K562 (cell line): Measurements from ENCODE around the gene LY6G5B. TPM values are rescaled to one million over a fixed set of nuclear protein-coding genes. Genes with fewer than 3 reads are reported as not detected.
A peak's percentile ranks its signal among the peaks of the same experiment; 100 is the strongest.

ENCODE experiments used
- ATAC-seq: fragments of 200-7000 bp; cut with Tn5 transposase; 3 replicates; pipeline ENCODE4 v1.9.1; 2020; ENCODE audit warnings: moderate library complexity
- BruUV-seq: library from RNA; stranded (reverse); fragments of 400-500 nt; replicated peaks from 2 replicates; lab custom pipeline; 2021; lab: Mats Ljungman, UMichigan
- CTCF ChIA-PET: fragments of 300-600 bp; formaldehyde crosslinking; extraction: SDS; loops from one replicate; lab custom pipeline; 2021; ENCODE audit warnings: low intra/inter-chr PET ratio; lab: Yijun Ruan, JAX
- POLR2A ChIA-PET: fragments of 300-600, 350-650 bp; sonication (Branson Sonifier 250); formaldehyde crosslinking; extraction: SDS; loops from one replicate; lab custom pipeline; 2021; ENCODE audit warnings: antibody characterized with exemption, inconsistent platforms; lab: Yijun Ruan, JAX
- DNase-seq, 4 experiments: peaks; one replicate each; pipeline versions ENCODE4 v3.0.0 to v3.0.0-alpha.2; 2011 to 2018; ENCODE audit warnings: low spot score in 3 of 4, mixed read lengths in 3 of 4; ENCODE audit errors: extremely low read depth in 1 of 4
- FAIRE-seq: peaks from 2 replicates; lab custom pipeline; 2011; peaks lifted over from hg19 to GRCh38; lab: Jason Lieb, UNC
- H2AFZ ChIP-seq: 2 replicates; pipeline ENCODE4 v1.6.0; 2011; ENCODE audit warnings: low read depth, low read length, control low read depth, inconsistent platforms
- H3K27ac ChIP-seq: fragments of 200-600 bp; 3 replicates; pipeline ENCODE4 v1.8.0; 2011; ENCODE audit warnings: low read depth, mild to moderate bottlenecking, control low read depth, inconsistent platforms, low read length, moderate library complexity, mixed read lengths; ENCODE audit errors: extremely low read depth
- H3K27me3 ChIP-seq, 2 experiments: fragments of 300-600 bp in 1 of 2; 2 replicates in 1 of 2; 3 replicates in 1 of 2; pipeline versions ENCODE4 v1.6.0 to v1.8.0; 2011; ENCODE audit warnings: inconsistent platforms in 2 of 2, low read length in 2 of 2, mild to moderate bottlenecking in 1 of 2, mixed read lengths in 1 of 2, moderate library complexity in 1 of 2; ENCODE audit not compliant: control insufficient read depth in 2 of 2, insufficient read depth in 2 of 2
- H3K36me3 ChIP-seq: fragments of 300-600 bp; 3 replicates; pipeline ENCODE4 v1.8.0; 2011; ENCODE audit warnings: mild to moderate bottlenecking, low read length, inconsistent platforms; ENCODE audit not compliant: control insufficient read depth, insufficient read depth
- H3K4me1 ChIP-seq, 2 experiments: fragments of 200-600 bp in 1 of 2; replicated peaks in 1 of 2; 2 replicates in 1 of 2; 3 replicates in 1 of 2; pipeline versions ENCODE4 v1.5.1 to v1.8.0; 2011; ENCODE audit warnings: inconsistent platforms in 2 of 2, low read length in 2 of 2, mild to moderate bottlenecking in 1 of 2, mixed read lengths in 1 of 2, moderate library complexity in 1 of 2; ENCODE audit not compliant: control insufficient read depth in 2 of 2, insufficient read depth in 2 of 2
- H3K4me2 ChIP-seq: 2 replicates; pipeline ENCODE4 v1.6.1; 2011; ENCODE audit warnings: low read length, control low read depth, inconsistent platforms, mixed read lengths; ENCODE audit not compliant: insufficient read depth
- H3K4me3 ChIP-seq: fragments of 200-600 bp; sonication (generic), shearing (Covaris generic); 2 replicates; pipeline ENCODE4 v1.5.1; 2016; ENCODE audit warnings: control low read depth, inconsistent platforms
- H3K79me2 ChIP-seq: fragments of 200-600 bp; 3 replicates; pipeline ENCODE4 v1.8.0; 2011; ENCODE audit warnings: low read length, inconsistent platforms; ENCODE audit not compliant: control insufficient read depth, insufficient read depth
- H3K9ac ChIP-seq, 2 experiments: 2 replicates each; pipeline versions ENCODE4 v1.6.0 to v1.6.1; 2011; ENCODE audit warnings: low read depth in 2 of 2, low read length in 2 of 2, control low read depth in 1 of 2, inconsistent platforms in 1 of 2, mild to moderate bottlenecking in 1 of 2, mixed read lengths in 1 of 2; ENCODE audit not compliant: insufficient read depth in 1 of 2
- H3K9me1 ChIP-seq: one replicate; pipeline ENCODE4 v1.6.0; 2011; ENCODE audit warnings: inconsistent platforms, mild to moderate bottlenecking, low read length, moderate library complexity; ENCODE audit not compliant: control insufficient read depth, insufficient read depth
- H3K9me3 ChIP-seq: replicated peaks from 2 replicates; pipeline ENCODE4 v1.5.1; 2011; ENCODE audit warnings: low read depth, low read length, inconsistent platforms; ENCODE audit not compliant: control insufficient read depth, insufficient read depth
- H4K20me1 ChIP-seq: replicated peaks from 2 replicates; pipeline ENCODE4 v1.6.1; 2011; ENCODE audit warnings: low read length, inconsistent platforms, mixed read lengths; ENCODE audit not compliant: control insufficient read depth, insufficient read depth
- MTA1 ChIP-seq: fragments of 450-650 bp; IDR thresholded peaks from 2 replicates; pipeline ENCODE4 v1.6.1; 2017; ENCODE audit warnings: borderline replicate concordance
- RFX5 ChIP-seq: IDR thresholded peaks from 2 replicates; pipeline ENCODE4 v1.6.1; 2011; ENCODE audit warnings: low read depth, mild to moderate bottlenecking, improper control_type of control experiment, low read length
- SMAD1 ChIP-seq: fragments of 150-350 bp; IDR thresholded peaks from 2 replicates; pipeline ENCODE4 v1.6.1; 2014; ENCODE audit warnings: low read length, low read depth; ENCODE audit not compliant: partially characterized antibody
- ZNF263 ChIP-seq: sonication (generic); formaldehyde crosslinking; IDR thresholded peaks from 2 replicates; pipeline ENCODE4 v1.8.0; 2022; ENCODE audit warnings: mild to moderate bottlenecking, missing genetic modification reagents, borderline replicate concordance
- ZNF316 ChIP-seq: fragments of 450-650 bp; IDR thresholded peaks from 2 replicates; pipeline ENCODE4 v1.6.1; 2016
- WGBS: fragments of 100-300 bp; shearing (Covaris generic); methylation state at CpG from one replicate; pipeline ENCODE4 v1.1.6; 2016; ENCODE audit warnings: low coverage, mixed read lengths; ENCODE audit not compliant: insufficient coverage; ENCODE audit errors: missing lambda C conversion rate; 5-methylcytosine and 5-hydroxymethylcytosine counted together
- in situ Hi-C: fragments of 300-500 bp; cut with MboI; formaldehyde crosslinking; loops from 4 replicates; pipeline ENCODE4 v1.15.0; 2018; ENCODE audit warnings: inconsistent platforms, mixed read lengths
- intact Hi-C: fragments of 100-400 bp; cut with micrococcal nuclease; formaldehyde crosslinking; loops from 2 replicates; pipeline ENCODE4 v1.14.2; 2022
- polyA plus RNA-seq, 8 experiments: library from polyadenylated mRNA; depleted of rRNA in 4 of 8; stranded (reverse) in 5 of 8; unstranded in 3 of 8; fragments of >200 nt; fragmentation: Nextera tagmentation in 2 of 8; fragmentation: Illumina TruSeq in 1 of 8; extraction: Ambion mirVana in 2 of 8; extraction: Trizol in 1 of 8; gene quantifications; 2 replicates each; pipeline versions ENCODE4 v1.2.1 to v1.2.3, GENCODE V29; 2011 to 2014; ENCODE audit warnings: inconsistent platforms in 1 of 8, missing spikeins in 1 of 8
- total RNA-seq, 7 experiments: library from RNA; depleted of rRNA in 6 of 7; stranded (reverse); fragments of >200 nt in 6 of 7; fragmentation: Illumina TruSeq in 2 of 7; extraction: Trizol in 2 of 7; gene quantifications; 2 replicates each; pipeline versions ENCODE4 v1.2.1 to v1.2.3, GENCODE V29; 2011 to 2021; ENCODE audit warnings: low replicate concordance in 1 of 7
- TF ChIP-seq, protein P1 (sequence below): fragments of 250-450 bp; sonication (Bioruptor Pico); IDR thresholded peaks from 2 replicates; pipeline ENCODE4 v1.8.0; 2021; ENCODE audit warnings: moderate library complexity, mild to moderate bottlenecking, inconsistent platforms
- TF ChIP-seq, protein P2 (sequence below): IDR thresholded peaks from 2 replicates; pipeline ENCODE4 v1.6.1; 2014; ENCODE audit warnings: antibody characterized with exemption
- TF ChIP-seq, protein P3 (sequence below): fragments of 450-650 bp; conservative IDR thresholded peaks from 2 replicates; pipeline ENCODE4 v1.6.1; 2016; ENCODE audit warnings: missing genetic modification characterization, low read depth, mild to moderate bottlenecking, missing compliant biosample characterization, moderate library complexity
- TF ChIP-seq, protein P4 (sequence below): IDR thresholded peaks from 2 replicates; pipeline ENCODE4 v1.6.1; 2011; ENCODE audit warnings: borderline replicate concordance, low read depth, mild to moderate bottlenecking, moderate library complexity, low read length; ENCODE audit not compliant: insufficient read depth, poor library complexity, severe bottlenecking
- TF ChIP-seq, protein P5 (sequence below): sonication (generic); formaldehyde crosslinking; IDR thresholded peaks from 2 replicates; pipeline ENCODE4 v1.9.0; 2022; ENCODE audit warnings: mild to moderate bottlenecking, missing genetic modification reagents

The LY6G5B gene
- total and polyA plus RNA-seq, 9 of the 15 experiments (the other 6 are each of a cell fraction or from before 2014, with no cell fraction given): 6.0 to 27.0 (median 7.5) TPM

DNA sequence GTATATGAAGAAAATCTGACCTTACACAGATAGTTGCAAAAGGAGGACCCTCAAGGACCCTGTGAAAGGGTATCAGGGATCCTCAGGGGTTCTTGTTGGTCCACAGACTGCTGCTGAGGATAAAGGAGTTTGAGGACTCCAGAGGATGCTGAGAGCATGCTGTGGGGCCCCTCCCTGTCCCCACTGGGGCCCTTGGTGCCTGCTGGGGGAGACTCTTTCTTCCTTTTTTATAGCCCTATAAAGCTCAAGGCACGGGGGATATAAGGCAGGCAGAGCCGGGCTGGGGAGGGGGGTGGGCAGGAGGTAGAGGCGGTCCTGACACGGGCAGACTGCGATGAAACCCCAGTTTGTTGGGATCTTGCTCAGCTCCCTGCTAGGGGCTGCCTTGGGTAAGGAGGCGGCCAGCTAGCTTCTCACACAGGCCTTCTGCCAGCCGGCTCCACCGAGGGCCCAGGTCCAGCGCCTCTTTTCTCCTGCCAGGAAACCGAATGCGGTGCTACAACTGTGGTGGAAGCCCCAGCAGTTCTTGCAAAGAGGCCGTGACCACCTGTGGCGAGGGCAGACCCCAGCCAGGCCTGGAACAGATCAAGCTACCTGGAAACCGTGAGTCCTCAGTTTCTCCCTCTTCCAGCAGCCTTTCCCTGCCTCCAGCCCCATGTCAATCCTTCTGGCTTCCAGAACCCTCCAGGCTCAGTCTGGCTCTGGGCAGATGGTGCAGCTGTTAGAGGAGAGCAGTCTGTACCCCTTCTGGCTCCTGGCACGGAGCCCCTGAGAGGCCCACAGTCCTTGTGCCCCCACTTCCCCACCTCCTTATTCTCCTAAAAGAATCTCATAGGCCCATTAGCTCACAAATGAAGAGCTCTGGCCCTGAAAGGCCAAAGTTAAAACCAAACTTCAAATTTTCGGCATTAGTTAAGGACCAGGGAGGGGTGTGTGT, 45.5 kb downstream of the LY6G5B start, which contains the start of gene LY6G6D:
Gene LY6G6D (plus strand): TSS at position 327 of the 937 bp plus-strand sequence. CDS start 8 bp downstream, at position 335.
- Histone ChIP-seq H3K27ac (no peak within 1 kb of the TSS), H3K9me1 (no peaks in the 10 kb centered on the region), H3K36me3 (no peaks in the 10 kb centered on the region), H3K4me2 (no peak within 1 kb of the TSS), H2AFZ (peak within 1 kb of the TSS; percentile 49), H3K9me3 (no peaks in the 10 kb centered on the region), H4K20me1 (no peaks in the 10 kb centered on the region), H3K4me1 (peaks cover 31 to 42% of the 10 kb centered on the region in 2 experiments), H3K79me2 (no peaks in the 10 kb centered on the region), H3K4me3 (no peak within 1 kb of the TSS), H3K9ac (peak within 1 kb of the TSS in 1 of 2 experiments; percentile 81; a peak in 2 of 4 replicates), H3K27me3 (no peaks in the 10 kb centered on the region)
- in situ Hi-C loops (no loop called here), intact Hi-C loops (no loop called here)
- 66% methylated on average over 15 of the region's 16 CpGs for WGBS
- POLR2A ChIA-PET: interaction anchor here (0.6 to 12.4 kb wide), 13 partner anchors 9 to 241 kb away, joined by 3 to 223 read pairs (median 5); partner anchors contain the start of genes ABHD16A, BAG6, C2 and DDAH2
- DNase-seq (no peak), ATAC-seq (no peak), FAIRE-seq (no peak)
- CTCF ChIA-PET: no interaction called here
- BruUV-seq: no TSS peak
- TF ChIP-seq SMAD1 (no peak), ZNF263 (CRISPR knock-in tag) (0 out of 2 replicates have a peak, but pooled peaks have one; percentile 24), RFX5 (no peak), ZNF316 (no peak), MTA1 (no peak)
- TF ChIP-seq, protein P1, sequence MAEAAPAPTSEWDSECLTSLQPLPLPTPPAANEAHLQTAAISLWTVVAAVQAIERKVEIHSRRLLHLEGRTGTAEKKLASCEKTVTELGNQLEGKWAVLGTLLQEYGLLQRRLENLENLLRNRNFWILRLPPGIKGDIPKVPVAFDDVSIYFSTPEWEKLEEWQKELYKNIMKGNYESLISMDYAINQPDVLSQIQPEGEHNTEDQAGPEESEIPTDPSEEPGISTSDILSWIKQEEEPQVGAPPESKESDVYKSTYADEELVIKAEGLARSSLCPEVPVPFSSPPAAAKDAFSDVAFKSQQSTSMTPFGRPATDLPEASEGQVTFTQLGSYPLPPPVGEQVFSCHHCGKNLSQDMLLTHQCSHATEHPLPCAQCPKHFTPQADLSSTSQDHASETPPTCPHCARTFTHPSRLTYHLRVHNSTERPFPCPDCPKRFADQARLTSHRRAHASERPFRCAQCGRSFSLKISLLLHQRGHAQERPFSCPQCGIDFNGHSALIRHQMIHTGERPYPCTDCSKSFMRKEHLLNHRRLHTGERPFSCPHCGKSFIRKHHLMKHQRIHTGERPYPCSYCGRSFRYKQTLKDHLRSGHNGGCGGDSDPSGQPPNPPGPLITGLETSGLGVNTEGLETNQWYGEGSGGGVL (CRISPR knock-in tag): no peak
- TF ChIP-seq, protein P2, sequence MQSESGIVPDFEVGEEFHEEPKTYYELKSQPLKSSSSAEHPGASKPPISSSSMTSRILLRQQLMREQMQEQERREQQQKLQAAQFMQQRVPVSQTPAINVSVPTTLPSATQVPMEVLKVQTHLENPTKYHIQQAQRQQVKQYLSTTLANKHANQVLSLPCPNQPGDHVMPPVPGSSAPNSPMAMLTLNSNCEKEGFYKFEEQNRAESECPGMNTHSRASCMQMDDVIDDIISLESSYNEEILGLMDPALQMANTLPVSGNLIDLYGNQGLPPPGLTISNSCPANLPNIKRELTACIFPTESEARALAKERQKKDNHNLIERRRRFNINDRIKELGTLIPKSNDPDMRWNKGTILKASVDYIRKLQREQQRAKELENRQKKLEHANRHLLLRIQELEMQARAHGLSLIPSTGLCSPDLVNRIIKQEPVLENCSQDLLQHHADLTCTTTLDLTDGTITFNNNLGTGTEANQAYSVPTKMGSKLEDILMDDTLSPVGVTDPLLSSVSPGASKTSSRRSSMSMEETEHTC: no peak
- TF ChIP-seq, protein P3, sequence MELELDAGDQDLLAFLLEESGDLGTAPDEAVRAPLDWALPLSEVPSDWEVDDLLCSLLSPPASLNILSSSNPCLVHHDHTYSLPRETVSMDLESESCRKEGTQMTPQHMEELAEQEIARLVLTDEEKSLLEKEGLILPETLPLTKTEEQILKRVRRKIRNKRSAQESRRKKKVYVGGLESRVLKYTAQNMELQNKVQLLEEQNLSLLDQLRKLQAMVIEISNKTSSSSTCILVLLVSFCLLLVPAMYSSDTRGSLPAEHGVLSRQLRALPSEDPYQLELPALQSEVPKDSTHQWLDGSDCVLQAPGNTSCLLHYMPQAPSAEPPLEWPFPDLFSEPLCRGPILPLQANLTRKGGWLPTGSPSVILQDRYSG (tag): no peak
- TF ChIP-seq, protein P4, sequence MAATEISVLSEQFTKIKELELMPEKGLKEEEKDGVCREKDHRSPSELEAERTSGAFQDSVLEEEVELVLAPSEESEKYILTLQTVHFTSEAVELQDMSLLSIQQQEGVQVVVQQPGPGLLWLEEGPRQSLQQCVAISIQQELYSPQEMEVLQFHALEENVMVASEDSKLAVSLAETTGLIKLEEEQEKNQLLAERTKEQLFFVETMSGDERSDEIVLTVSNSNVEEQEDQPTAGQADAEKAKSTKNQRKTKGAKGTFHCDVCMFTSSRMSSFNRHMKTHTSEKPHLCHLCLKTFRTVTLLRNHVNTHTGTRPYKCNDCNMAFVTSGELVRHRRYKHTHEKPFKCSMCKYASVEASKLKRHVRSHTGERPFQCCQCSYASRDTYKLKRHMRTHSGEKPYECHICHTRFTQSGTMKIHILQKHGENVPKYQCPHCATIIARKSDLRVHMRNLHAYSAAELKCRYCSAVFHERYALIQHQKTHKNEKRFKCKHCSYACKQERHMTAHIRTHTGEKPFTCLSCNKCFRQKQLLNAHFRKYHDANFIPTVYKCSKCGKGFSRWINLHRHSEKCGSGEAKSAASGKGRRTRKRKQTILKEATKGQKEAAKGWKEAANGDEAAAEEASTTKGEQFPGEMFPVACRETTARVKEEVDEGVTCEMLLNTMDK: no peak
- TF ChIP-seq, protein P5, sequence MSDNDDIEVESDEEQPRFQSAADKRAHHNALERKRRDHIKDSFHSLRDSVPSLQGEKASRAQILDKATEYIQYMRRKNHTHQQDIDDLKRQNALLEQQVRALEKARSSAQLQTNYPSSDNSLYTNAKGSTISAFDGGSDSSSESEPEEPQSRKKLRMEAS: 0 out of 2 replicates have a peak, but pooled peaks have one; percentile 14
